Esophagus mucosa (tissue), 1 donor: ENCODE measurements around the gene EPB41L4B. TPM values are rescaled to one million over a fixed set of nuclear protein-coding genes. Genes with fewer than 3 reads are reported as not detected.
"Not testable (repeated sequence)": the region's sequence is repeated elsewhere in the genome, so short reads cannot be mapped to it uniquely, and the experiment has no call there.

Experiments used
- ATAC-seq: fragments of 200-7000 bp; cut with Tn5 transposase; one replicate; pipeline ENCODE4 v1.9.1; 2020
- total RNA-seq: library from RNA; stranded (reverse); gene quantifications from one replicate; pipeline ENCODE4 v1.2.4, GENCODE V29; 2023
- donor health status: DM: yes; HTN: yes; CAD: no.

Gene EPB41L4B
- total RNA-seq, result 1.1 TPM

- ATAC-seq, result peak; percentile 86
These were observed at the start of gene EPB41L4B for GRCh38 chr9:109320742-109321448. EPB41L4B (minus strand) TSS chr9:109321059; CDS start chr9:109320446, 613 bp downstream.

GRCh38 chr9:109369285-109369684 is 48.4 kb upstream of the EPB41L4B start:
- ATAC-seq, result no peak

- ATAC-seq, result no peak
These were observed 39.9 kb upstream of the EPB41L4B start for GRCh38 chr9:109360771-109361170.

- not testable (repeated sequence) for ATAC-seq
These were observed 38.2 kb upstream of the EPB41L4B start for GRCh38 chr9:109358968-109359603.

- ATAC-seq, result peak; percentile 49
These were observed 34.9 kb upstream of the EPB41L4B start for GRCh38 chr9:109355564-109356297.

GRCh38 chr9:109354190-109354589 is 33.3 kb upstream of the EPB41L4B start:
- peak; percentile 22 for ATAC-seq

GRCh38 chr9:109351032-109351431 is 30.2 kb upstream of the EPB41L4B start:
- ATAC-seq, result no peak

- ATAC-seq, result no peak
These were observed 28.6 kb upstream of the EPB41L4B start for GRCh38 chr9:109349421-109349846.

GRCh38 chr9:109346904-109347303 is 26.0 kb upstream of the EPB41L4B start:
- no peak for ATAC-seq

- no peak for ATAC-seq
These were observed 24.0 kb upstream of the EPB41L4B start for GRCh38 chr9:109344866-109345265.

GRCh38 chr9:109342878-109343277 is 22.0 kb upstream of the EPB41L4B start:
- peak; percentile 31 for ATAC-seq

GRCh38 chr9:109341561-109341960 is 20.7 kb upstream of the EPB41L4B start:
- ATAC-seq, result peak; percentile 28

- ATAC-seq, result not testable (repeated sequence)
These were observed 20.1 kb upstream of the EPB41L4B start for GRCh38 chr9:109340979-109341378.

- ATAC-seq, result no peak
These were observed 15.6 kb upstream of the EPB41L4B start for GRCh38 chr9:109336409-109336808.

- ATAC-seq, result no peak
These were observed 15.1 kb upstream of the EPB41L4B start for GRCh38 chr9:109335929-109336328.

GRCh38 chr9:109335121-109335520 is 14.3 kb upstream of the EPB41L4B start:
- ATAC-seq, result no peak

- ATAC-seq, result peak; percentile 89
These were observed 10.5 kb upstream of the EPB41L4B start for GRCh38 chr9:109331353-109331752.

- ATAC-seq, result peak; percentile 45
These were observed 8.9 kb upstream of the EPB41L4B start for GRCh38 chr9:109329638-109330258.

GRCh38 chr9:109328978-109329637 is 8.2 kb upstream of the EPB41L4B start:
- ATAC-seq, result peak; percentile 95

GRCh38 chr9:109325089-109325488 is 4.2 kb upstream of the EPB41L4B start:
- ATAC-seq, result no peak

GRCh38 chr9:109323771-109324170 is 2.9 kb upstream of the EPB41L4B start:
- no peak for ATAC-seq

- ATAC-seq, result peak; percentile 73
These were observed 868 bp upstream of the EPB41L4B start for GRCh38 chr9:109321727-109322126.
